NCI-H446 treated with DMSO at 0.1 percent for 48 hours (cell line): ENCODE results near the gene INSIG1.

ENCODE experiments used
- DNase-seq: peaks from one replicate; lab custom pipeline; 2025; lab: John Stamatoyannopoulos, UW

INSIG1 gene

DNA sequence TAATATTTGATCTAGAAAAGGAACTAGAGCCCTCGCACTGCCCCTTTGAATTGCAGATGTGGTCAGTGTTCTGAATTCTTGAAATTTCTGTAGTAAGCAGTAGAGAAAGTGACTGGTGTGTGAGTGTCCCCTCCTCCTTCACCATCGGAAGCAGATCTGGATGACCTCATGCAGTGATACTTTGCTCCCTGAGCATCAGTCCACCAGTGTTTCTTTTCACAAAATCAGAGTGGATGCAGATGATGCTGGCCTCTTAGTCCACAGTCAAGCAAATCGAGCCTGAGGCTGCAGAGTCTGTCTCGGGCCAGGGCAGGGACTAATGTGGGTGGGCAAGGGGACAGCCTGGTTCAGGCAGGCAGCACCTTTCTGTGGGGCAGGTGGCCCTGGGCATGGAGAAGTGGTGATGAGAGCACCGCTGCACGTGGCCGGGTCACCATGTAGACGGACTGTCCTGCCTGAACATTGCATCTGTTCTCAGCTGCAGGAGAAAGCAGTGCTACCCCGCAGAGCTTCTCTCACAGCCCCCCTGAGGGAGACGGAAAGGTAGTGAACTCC lies 5.4 kb downstream of the INSIG1 start:
- DNase-seq: no peak

DNA sequence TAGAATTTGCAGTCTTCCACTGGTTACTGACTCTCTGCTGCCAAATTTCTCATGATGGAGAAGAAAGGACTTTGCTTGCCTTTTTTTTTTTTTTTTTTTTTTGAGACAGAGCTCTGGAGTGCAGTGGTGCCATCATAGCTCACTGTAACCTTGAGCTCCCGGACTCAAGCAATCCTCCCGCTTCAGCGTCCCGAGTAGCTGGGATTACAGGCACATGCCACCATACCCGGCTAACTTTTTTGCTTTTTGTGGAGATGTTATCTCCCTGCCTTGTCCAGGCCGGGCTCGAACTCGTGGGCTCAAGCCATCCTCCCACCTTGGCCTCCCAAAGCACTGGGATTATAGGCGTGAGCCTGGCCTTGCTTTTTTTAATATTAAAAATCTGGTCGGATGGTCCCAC lies 6.2 kb downstream of the INSIG1 start:
- no peak for DNase-seq

DNA sequence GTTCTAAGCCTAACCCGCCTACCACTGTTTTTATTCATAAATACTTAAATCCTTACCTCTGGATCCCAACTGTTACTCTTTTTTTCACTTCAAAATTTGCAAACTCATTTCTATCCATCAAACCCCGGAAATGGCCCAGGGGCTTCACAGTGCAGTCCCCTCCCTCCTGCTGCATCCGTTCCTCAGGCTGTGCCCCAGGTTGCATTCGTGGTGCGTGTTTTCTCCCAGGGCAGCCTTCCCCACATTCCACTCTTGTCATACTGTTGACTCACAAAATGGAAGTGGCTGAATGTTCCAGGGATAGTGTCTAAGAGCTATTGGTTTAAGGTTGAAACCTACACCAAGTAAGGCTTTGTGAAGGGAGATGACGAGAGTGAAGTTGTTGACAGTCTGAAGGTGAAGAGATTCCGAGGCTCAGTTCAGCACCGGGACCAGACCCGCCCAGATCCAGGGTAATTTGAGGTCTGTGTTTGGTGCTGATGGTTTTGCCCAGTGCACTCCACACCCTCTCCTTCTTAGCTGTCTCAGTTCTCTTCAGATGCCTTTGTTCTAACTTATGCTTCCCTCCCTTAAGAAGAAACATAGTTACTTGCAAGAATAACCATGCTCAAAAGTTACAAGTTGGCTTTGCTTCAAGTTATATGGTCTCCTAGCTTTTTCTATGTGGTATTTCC lies 7.7 kb downstream of the INSIG1 start:
- no peak for DNase-seq

DNA sequence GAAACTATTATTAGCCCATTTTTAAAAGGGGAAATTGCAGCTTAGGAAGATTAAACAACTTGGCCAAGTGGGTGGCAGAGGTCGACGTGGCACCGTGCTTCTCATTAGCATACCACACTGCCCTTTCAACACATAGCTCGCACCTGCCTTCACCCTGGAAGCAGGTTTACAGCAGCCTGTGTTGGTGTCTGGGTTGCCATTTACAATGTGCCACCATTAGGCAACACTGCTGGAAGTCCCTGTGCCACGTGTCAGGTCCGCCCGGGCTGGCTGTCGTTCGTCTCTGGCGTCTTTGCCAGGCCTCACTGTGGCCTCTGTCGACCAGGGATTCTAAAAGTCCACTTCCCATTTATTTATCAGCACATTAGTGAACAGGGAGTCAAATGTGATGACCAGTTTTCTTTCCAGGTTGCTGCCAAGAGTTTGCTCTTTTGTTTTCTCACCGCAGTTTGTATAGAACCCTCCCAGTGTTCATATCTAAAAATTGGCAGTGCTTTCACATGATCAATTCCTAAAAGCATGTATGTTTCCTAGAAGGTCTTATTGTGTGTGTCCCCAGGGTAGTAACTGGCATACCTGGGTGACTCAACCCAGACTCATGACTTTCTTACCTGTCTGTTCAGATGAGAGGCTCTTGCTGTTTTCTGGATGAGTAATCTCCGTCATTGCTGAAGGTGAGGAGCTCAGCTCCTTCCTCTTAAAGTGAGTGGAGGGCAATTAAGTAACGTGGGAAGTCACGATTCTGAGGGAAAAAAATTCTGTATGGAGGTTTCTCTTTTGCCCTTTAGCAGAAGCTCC lies 9.2 kb downstream of the INSIG1 start:
- no peak for DNase-seq

DNA sequence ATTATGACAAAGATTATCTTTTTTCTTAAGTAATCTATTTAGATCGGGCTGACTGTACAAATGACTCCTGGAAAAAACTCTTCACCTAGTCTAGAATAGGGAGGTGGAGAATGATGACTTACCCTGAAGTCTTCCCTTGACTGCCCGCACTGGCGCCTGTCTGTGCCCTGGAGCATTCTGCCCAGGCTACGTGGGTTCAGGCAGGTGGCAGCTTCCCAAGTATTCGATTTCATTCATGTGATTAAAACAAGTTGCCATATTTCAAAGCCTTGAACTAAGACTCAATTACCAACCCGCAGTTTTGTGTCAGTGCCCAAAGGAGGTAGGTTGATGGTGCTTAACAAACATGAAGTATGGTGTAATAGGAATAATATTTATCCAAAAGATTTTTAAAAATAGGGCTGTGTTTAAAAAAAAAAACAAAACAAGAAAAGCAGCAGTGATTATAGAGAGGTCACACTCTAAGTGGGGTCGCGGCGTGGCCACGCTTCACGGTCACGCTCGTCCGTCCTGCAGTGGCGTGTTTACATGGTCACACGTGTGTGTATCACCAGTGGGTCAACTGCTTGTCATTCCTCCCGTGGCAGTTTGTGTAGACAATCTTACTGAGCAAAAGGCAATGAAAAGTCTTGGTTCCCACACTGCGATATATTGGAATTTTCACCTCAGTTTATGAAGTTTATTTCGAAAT lies 10.8 kb downstream of the INSIG1 start:
- no peak for DNase-seq

DNA sequence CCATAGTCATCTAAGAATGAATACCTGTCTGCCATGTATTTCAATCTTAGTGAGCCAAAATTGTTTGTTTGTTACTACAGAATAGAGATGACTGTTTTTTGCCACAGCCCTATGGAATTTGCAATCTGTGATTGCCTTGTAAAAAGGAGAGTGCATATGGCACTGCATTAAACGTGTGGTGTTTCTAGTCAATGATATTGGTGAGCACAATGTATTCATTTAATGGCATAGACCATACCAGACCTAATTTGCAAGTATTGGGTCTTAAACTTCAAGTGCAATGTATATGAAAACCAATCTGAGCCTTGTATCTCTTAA lies 11.3 kb downstream of the INSIG1 start:
- DNase-seq: no peak

DNA sequence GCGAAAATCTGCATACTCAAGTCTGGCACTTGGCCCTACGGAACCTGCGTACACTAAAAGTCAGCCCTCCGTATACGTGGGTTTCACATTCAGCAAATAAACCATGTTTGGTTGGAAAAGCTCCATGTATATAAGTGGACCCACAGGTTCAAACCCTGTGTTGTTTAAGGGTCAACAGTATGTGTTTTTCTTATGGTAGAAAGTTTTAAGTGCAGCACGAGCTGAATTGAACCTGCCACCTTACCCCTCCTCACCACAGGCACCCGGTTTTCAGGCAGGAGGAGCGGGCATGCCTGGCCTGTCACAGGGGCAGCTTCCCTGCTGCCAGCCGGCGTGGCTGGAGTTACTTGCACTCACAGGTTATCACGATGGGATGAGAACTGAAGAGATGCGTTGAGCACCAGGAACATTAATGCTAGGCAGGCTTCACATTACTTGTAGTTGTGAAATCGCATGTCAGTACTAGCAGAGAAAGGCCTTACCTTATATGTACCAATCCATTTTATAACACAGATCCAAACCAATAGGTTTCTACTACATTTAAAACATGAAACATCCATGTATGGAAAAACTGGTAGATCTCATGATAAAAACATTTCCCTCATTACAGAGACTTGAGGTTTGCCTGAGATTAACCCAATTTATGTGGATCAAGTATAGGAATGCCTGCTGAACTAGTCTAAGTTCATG lies 12.9 kb downstream of the INSIG1 start:
- no peak for DNase-seq

DNA sequence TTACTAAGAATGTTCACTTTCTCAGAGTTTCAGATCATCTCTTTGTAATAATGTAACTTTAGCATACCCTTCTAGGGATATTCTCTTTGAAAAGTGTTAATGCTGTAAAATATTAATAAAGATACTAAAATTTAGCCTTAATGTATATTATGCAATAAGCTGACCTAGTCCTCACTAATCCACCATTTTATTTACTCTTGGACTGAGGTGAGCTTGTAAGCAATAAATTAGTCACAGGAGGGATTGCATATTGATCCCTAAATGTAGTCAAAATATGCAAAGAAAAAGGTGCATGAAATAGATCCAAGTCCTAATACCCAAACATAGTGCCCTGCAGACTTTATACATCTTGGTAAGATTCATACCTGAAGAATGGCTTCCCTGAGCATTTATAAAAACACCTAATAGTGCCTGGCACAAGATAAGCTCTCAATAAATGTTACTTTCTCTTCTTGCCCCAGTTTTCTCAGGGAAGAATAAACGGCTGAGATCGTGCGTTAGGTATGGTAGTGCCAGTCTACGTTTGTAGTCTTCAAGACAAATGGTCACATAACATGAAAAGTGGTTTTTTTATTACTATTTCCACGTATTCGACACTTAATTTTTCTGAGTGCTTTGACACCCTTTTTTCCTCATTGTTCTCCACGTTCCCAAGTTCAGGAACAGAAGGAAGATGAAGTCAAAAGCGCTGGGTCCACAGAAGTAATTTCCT lies 14.3 kb downstream of the INSIG1 start:
- no peak for DNase-seq

DNA sequence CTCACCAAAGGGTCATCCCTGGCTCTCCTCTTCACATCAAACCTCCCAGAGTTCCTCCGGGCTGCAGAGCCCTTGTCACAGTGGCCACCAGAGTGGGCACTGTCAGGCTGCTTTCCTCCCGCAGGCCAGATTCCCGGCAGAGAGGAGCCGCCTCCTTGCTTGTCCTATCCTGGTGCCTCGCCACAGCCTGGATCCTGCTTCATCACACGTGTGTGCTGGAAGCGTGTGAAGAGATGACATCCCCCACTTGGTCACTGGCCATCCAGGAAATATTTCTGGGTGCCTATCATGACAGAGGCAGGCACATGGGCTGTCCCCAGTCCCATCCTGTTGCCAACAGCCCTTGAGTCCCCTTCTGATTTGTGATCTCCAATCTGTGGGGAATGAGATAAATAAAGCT lies 15.0 kb downstream of the INSIG1 start:
- DNase-seq: no peak

DNA sequence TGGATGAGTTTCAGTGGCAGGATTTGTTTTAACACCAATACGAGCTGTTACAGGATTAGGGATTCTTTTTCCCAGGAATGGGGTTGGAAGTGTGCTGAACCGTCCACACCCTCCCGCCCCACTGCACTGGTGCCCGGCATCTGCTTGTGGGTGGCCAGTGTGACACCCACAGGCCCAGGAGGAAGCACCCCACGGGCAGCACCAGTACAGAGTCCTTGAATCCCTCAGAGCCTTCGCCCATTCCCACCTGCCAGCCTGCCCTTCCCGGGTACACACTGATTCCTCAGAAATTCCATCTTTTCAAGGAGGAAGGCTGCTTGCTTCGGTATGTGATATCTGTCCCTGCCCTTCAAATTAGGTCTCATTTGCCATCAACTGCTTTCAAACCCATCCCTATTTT lies 15.4 kb downstream of the INSIG1 start:
- no peak for DNase-seq

DNA sequence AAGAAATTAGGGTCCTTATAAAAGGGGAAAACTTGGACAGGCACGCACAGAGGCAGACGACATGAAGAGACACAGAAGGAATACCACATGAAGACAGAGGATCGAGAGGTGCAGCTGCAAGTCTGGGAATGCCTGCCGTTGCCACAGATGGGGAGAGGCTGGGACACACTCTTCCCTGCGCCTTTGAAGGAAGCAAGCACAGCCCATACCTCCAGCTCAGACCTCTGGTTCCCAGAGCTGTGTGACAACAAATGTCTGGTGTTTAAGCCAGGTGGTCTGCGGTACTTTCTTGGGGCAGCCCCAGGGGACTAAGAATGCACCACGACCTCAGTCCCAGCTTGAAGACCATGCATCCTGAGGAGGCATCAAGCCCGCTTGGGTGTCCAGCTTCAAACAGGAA lies 18.3 kb downstream of the INSIG1 start:
- no peak for DNase-seq

DNA sequence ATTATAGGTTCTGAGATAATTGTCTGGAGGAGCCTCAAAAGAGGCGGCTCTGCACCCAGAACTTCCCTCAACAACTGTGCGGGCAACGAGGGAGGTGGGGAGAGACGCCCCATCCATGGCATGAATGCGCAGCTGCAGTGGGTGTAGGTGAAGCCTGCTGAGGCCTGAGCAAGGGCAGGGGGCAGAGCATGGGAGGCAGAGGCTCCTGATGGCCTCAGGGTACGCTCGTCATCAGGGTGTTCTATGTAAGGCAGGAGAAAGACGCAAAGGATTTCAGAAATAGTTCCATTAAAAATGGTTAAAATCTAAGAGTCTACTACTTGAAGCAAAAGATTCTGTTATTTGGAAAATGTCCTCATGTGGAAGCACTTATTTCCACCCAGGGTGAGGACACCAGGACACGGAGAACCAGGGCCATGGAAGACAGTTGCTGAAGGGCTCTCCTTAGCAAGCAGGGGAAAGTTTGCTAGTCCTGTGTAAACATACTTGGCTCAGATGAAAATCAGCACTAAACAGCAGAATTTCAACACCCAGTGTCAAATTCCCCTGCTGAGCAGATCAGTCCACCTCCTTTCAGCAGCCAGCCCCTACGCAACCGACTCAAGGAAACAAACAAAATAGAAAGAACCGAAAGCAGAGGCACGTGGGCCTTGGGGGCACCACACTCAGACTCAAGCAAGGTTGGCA lies 18.9 kb downstream of the INSIG1 start:
- no peak for DNase-seq

DNA sequence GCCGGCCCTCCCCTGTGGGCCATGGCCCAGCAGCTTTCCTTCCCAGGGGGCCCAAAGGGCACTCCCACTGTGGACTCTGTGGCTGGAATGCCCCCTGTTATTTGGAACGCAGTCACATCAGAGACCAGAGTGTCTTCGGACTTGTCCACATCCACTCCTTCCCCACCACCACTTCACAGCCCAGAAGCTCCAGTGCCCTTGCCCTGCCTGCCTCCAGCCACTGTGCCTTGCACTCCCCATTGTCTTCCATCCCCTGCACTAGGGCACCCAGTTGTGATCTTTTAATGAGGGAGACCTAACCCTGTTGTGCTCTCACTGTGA lies 19.4 kb downstream of the INSIG1 start:
- no peak for DNase-seq

DNA sequence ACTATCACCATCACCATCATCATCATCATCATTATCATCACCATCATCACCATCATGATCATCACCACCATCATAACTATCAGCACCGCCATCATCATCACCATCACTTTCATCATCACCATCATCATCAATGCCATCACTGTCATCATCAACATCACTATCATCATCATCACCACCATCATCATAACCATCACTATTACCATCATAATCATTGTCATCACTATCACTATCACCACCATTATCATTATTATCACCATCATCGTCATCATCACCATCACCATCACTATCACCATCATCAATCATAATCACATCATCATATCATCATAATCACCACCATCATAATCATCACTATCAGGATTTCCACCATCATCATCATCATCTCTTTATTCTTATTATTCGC lies 20.6 kb downstream of the INSIG1 start:
- no peak for DNase-seq

DNA sequence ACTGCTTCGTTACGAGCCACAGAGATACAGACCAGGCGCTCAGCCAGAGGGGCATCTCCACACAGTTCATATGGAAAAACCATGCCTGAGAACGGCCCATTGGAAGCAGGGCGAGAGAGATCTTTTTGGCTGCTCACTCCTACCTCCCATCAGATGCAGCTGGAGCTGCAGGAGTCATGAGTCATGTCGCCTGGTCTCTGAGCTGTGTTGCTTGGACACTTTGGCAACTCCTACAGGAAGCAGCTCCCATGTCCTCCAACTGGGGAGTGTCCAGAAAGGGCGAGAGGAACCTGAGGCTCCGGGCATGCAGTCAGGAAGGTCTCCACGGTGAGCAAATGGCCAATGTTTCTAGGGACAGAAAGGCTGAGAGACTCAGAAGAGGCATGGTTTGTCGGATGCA lies 24.9 kb downstream of the INSIG1 start:
- DNase-seq: no peak

DNA sequence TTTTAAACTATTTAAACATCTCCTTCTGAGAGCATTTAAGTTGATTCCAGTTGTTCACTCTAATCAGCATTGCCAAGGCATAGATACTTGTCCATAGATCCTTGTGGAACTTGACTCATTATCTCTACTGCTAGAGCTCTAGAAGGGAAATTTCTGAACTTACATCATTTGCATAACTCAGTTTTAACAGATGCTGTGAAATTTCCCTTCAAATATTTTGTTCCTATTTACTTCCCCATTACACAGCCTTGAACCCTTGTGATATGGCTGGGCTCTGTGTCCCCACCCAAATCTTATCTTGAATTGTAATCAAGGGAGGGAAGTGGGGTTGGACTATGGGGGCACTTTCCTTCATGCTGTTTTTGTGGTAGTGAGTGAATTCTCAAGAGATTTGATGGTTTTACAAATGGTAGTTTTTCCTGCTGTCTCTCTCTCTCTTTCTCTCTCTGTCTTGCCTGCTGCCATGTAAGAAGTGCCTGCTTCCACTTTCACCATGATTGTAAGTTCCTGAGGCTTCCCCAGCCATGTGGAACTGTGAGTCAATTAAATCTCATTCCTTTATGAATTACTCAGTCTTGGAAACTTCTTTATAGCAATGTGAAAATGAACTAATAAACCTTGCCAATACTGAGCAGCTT lies 25.4 kb downstream of the INSIG1 start:
- no peak for DNase-seq

DNA sequence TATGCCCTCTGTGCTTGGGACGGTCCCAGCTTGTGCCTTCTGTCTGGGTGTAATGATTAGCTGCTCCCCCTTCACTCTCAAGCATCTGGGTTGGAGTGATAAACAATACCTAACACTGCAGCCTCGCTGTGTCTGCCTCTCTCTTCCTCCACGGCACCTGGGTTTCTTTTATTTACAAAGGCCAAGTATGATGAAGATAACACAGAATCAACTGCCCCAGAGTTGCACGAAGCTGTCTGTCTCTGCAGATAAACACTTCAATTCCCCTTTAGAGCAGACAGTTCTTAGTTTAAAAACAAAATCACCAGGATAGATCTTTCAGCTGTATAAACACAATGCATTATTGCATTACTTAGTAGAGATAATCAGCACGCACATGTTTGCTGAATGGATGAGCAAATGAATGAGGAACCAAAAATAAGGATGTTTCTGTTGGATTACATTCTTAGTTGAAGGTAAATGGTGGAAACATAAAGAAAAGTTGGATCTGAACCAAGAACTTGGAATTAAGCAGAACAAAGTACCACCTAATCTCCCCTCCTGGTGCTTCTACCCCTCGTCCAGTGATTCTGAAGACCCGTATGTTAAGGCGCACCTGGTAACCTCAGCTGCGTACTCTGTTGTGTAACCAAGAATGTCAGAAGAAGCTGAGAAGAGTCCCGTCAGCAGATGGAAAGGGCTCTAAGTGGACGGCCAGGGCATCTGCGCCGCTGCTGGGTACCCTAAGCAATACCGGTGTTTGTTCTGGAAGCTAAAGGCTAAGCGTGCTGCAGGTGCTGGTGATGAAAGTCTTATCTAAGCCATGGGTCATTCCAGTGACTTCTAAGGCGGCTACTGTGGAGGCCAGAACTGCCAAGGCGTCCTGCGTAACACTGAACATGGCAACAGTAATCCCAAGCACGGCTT lies 26.6 kb downstream of the INSIG1 start:
- DNase-seq: no peak

DNA sequence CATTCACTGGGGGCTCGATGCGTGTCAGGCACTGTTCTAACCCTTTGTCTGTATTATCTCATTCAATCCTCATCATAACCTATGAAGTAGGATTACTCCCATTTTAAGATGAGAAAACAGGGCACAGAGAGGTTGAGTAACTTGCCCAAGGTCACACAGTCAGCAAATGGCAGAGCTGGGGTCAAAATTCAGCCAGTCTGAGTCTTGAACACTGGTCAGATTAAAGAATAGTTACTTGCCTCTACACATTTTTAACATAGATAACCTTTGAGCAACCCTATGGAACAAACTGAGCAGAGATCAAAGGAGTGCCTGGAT lies 27.2 kb downstream of the INSIG1 start:
- DNase-seq: no peak

DNA sequence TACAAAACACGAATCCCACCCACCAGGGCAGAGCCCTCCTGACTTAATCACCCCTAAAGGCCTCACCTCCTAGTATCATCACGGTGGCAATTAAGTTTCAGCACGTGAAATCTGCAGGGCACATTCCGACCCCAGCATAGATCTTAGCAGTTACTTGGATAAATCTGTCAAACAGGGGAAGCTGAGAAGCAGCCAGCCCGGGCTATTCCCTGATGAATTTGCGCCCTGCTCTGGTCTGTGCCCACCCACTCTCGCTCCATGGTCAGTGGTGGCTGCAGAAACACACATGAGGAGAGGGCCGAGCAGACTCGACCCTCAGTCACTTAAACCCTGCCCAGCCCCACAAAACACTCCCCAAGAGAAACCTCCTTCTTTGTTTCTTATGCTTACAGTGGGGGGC lies 28.7 kb downstream of the INSIG1 start:
- no peak for DNase-seq
